GM18508 (cell line): ENCODE data around the gene PRPH.
"Not testable (repeated sequence)": the region's sequence is repeated elsewhere in the genome, so short reads cannot be mapped to it uniquely, and the experiment has no call there.

Experiments used
- ATAC-seq: cut with Tn5 transposase; IDR thresholded peaks from one replicate; pipeline ENCODE4 v1.9.1; 2021; ENCODE audit warnings: moderate number of reproducible peaks; ENCODE audit not compliant: insufficient read depth, unreplicated experiment

Gene PRPH

GRCh38 chr12:49295082-49295936, at the start of gene PRPH:
PRPH (plus strand) TSS chr12:49295147; CDS start chr12:49295201, 54 bp downstream.
- ATAC-seq = no peak

DNA sequence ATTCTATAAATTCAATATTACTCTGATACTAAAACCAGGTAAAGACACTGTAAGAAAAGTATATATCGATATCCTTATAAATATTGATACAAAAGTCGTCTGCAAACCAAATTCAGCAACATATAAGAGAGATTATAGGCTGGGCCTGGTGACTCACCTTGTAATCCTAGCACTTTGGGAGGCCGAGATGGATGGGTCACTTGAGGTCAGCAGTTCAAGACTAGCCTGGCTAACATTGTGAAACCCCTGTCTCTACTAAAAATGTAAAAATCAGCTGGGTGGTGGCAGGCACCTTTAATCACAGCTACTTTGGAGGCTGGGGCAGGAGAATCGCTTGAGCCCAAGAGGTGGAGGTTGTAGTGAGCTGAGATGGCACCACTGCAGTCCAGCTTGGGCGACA, 43.6 kb upstream of the PRPH start:
- ATAC-seq = no peak

- no peak for ATAC-seq
These were observed 41.8 kb upstream of the PRPH start for GRCh38 chr12:49253033-49253623.

GRCh38 chr12:49255456-49255855, 39.5 kb upstream of the PRPH start:
- not testable (repeated sequence) for ATAC-seq

DNA sequence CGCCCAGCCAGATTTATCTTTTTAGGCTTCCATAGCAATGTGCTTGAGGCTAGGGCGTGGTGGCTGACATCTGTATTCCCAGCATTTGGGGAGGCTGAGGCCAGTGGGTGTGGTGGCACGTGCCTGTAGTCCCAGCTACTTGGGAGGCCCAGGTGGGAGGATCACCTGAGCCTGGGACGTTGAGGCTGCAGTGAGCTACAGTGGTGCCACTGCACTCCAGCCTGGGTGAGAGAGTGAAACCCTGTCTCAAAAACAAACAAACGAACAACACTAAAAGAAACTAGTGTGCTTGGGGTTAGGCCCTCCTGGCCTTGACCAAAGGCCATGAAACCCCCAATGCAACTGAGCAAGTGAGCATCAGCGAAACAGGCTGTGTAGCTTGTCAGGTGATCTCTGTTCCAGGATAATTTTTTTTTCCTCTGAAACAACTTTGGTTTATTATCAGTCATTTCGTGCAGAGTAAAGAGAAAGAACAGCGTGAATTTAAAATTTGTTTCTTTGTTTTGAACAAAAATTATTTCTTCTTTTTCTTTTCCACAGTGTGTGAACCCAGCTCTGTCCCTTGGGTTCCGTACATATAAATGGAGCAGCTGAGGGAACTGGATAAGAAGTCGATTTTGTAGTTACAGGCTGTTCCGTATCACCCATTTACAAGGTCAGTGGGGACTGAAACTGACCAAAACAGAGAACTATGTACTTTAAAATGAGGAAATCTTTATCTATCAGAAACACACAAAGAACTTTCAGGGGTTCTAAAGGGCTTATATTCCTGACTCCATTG, 38.9 kb upstream of the PRPH start:
- ATAC-seq = no peak

GRCh38 chr12:49257508-49258184, 37.3 kb upstream of the PRPH start:
- ATAC-seq = not testable (repeated sequence)

GRCh38 chr12:49259452-49259851, 35.5 kb upstream of the PRPH start:
- no peak for ATAC-seq

- no peak for ATAC-seq
These were observed 34.8 kb upstream of the PRPH start for GRCh38 chr12:49260166-49260565.

- ATAC-seq = no peak
These were observed 34.2 kb upstream of the PRPH start for GRCh38 chr12:49260571-49261363.

DNA sequence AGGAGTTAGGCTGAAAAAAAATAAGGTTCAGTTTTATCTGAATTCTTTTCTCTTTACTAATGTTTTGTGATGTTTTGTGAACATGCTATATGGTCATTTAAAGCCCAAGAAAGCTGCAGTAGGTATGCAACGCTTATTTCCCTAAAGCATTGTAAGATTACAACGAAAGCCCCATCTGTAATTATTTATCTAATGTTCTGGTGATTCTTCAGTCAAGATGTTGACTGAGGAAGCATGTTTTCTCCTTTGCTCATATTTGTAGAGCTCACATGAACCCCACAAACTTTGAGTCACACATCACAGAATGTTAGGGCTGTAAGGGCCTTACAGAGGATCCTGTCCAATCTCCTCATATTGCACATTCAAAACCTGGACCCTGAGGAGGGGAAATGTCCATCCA, 33.2 kb upstream of the PRPH start:
- no peak for ATAC-seq

DNA sequence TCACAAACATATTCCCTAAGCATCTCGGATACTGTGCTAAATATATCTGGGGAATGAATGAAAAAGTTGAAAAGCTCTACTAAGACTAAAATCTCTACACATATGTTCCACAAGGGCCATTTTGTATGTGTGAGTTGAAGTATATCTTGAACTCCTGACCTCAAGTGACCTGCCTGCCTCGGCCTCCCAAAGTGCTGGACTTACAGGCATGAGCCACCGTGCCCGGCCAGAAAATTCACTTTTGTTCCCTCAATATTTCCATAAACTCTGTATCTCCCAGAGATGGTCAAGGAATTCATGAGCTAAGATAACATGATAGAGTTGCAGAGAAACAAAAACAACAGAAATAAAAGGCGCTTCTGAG, 31.6 kb upstream of the PRPH start:
- no peak for ATAC-seq

DNA sequence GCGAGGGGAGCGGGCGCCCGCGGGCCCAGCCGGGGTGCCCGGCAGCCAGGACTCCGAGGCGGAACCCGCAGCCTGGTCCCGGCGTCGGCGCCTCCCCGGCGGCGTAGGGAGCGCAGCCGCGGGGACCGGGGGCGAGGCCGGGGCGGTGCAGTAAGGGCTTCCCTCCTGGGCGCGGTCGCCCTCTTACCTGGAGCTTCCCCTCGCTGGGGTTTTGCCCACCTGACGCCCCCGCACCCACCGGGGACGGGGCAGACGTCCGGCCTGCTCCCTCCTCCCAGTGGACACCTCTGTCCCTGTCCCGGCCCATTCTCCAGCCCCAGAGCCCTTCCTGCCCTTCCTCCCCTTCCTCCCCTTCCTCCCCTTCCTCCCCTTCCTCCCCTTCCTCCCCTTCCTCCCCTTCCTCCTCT, 30.5 kb upstream of the PRPH start:
- ATAC-seq = no peak

GRCh38 chr12:49264873-49265792, 29.8 kb upstream of the PRPH start, which contains the start of gene TUBA1C:
TUBA1C (plus strand) TSS chr12:49265082; CDS start chr12:49265182, 100 bp downstream.
- no peak for ATAC-seq

DNA sequence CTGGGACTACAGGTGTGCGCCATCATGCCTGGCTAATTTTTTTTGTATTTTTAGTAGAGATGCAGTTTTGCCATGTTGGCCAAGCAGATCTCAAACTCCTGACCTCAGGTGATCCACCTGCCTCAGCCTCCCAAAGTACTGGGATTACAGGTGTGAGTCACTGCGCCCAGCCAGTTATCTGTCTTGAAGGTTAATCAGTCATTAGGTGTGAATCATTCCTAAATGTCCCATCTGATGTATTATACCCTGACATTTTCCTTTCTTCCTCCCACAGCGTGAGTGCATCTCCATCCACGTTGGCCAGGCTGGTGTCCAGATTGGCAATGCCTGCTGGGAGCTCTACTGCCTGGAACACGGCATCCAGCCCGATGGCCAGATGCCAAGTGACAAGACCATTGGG, 25.8 kb upstream of the PRPH start:
- ATAC-seq = not testable (repeated sequence)

DNA sequence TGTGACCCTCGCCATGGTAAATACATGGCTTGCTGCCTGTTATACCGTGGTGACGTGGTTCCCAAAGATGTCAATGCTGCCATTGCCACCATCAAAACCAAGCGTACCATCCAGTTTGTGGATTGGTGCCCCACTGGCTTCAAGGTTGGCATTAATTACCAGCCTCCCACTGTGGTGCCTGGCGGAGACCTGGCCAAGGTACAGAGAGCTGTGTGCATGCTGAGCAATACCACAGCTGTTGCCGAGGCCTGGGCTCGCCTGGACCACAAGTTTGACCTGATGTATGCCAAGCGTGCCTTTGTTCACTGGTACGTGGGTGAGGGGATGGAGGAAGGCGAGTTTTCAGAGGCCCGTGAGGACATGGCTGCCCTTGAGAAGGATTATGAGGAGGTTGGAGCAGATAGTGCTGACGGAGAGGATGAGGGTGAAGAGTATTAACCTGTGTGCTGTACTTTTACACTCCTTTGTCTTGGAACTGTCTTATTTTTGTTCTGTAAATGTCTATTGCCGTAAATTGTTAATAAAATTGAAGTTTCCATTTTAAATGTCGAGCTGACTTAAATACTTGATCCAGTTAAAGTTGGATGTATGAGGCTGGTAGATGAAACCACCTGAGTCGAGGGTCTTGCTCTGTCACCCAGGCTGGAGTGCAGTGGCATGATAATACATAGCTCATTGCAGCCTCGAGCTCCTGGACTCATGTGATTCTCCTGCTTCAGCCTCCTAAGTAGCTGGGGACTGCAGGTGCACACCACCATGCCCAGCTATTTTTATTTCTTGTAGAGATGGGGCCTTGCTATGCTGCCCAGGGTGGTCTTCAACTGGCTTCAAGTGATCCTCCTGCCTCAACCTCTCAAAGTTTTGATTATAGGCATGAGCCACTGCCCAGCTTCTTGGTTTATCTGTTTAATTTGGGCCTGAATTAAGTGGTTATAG, 21.9 kb upstream of the PRPH start:
- no peak for ATAC-seq

DNA sequence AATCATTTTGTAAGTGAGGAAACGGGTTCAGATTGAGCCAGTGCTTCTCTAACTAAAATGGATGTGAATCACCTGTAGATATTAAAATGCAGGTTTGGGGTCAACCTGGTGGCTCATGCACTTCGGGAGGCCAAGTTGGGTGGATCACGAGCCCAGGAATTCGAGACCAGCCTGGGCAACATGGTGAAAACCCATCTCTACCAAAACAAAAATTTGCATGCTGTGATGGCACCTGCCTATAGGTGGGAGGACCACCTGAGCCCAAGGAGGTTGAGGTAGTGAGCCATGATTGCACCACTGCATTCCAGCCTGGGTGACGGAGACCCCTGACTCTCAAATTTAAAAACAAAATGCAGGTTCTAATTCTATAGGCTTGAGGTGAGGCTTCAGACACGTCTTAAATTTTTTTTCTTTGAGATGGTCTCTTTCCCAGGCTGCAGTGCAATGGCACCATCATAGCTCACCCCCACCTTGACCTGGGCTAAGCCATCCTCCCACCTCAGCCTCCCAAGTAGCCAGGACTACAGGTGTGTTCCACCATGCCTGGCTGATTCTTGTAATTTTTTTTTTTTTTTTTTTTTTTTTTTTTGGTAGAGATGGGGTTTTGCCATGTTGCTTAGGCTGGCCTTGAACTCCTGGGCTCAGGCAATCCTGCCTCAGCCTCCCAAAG, 21.1 kb upstream of the PRPH start:
- ATAC-seq = no peak

- ATAC-seq = no peak
These were observed 20.4 kb upstream of the PRPH start for GRCh38 chr12:49274396-49275069.
